Retinal pigment epithelial cell (primary cell): ENCODE measurements around the gene LATS2.

Source experiments
- DNase-seq: peaks from one replicate; pipeline ENCODE4 v3.0.0-alpha.2; 2010; ENCODE audit warnings: low read depth
- H3K4me3 ChIP-seq: 2 replicates; pipeline ENCODE4 v1.5.1; 2011; ENCODE audit warnings: mild to moderate bottlenecking, low read length, control low read depth, moderate library complexity
- CTCF ChIP-seq: conservative IDR thresholded peaks from 2 replicates; pipeline ENCODE4 v1.5.1; 2011; ENCODE audit warnings: low read depth, low read length, control low read depth, inconsistent platforms

Gene LATS2

GRCh38 chr13:21016487-21016886 lies 44.9 kb downstream of the LATS2 start:
- no peak overlapping the region for H3K4me3 ChIP-seq
- DNase-seq = no peak
- TF ChIP-seq CTCF = no peak

- no peak overlapping the region for H3K4me3 ChIP-seq
- no peak for DNase-seq
- no peak for TF ChIP-seq CTCF
Measured at GRCh38 chr13:21015284-21015683, 46.1 kb downstream of the LATS2 start.

- TF ChIP-seq CTCF = no peak
- peak; percentile 52 for DNase-seq
Measured at GRCh38 chr13:21014502-21015170, 46.8 kb downstream of the LATS2 start.

GRCh38 chr13:21014139-21014501 lies 47.3 kb downstream of the LATS2 start:
- no peak for TF ChIP-seq CTCF
- DNase-seq = no peak

More at GRCh38 chr13:21014502-21015170, 46.8 kb downstream of the LATS2 start:
- H3K4me3 ChIP-seq = no peak overlapping the region

GRCh38 chr13:21013682-21014038 lies 47.7 kb downstream of the LATS2 start:
- no peak overlapping the region for H3K4me3 ChIP-seq
- no peak for TF ChIP-seq CTCF
- no peak for DNase-seq

More at GRCh38 chr13:21014139-21014501, 47.3 kb downstream of the LATS2 start:
- no peak overlapping the region for H3K4me3 ChIP-seq

GRCh38 chr13:21012841-21013681 lies 48.3 kb downstream of the LATS2 start:
- DNase-seq = peak; percentile 70

More at GRCh38 chr13:21012841-21013681, 48.3 kb downstream of the LATS2 start:
- TF ChIP-seq CTCF = no peak
- H3K4me3 ChIP-seq = no peak overlapping the region
